Activated T-cell treated with anti-CD3 and anti-CD28 coated beads, Interleukin-2, amount 50 U/mL, for 24 hours (primary cell): Measurements from ENCODE around the gene POU6F2.
"Not testable (repeated sequence)": the region's sequence is repeated elsewhere in the genome, so short reads cannot be mapped to it uniquely, and the experiment has no call there.

ENCODE experiments used
- DNase-seq: peaks from one replicate; pipeline ENCODE4 v3.0.0-alpha.2; 2020
- H3K27ac Mint-ChIP-seq: 2 replicates; pipeline ENCODE4 v1.8.0; 2020; ENCODE audit warnings: mild to moderate bottlenecking, mixed read lengths
- H3K27me3 Mint-ChIP-seq: 2 replicates; pipeline ENCODE4 v1.8.0; 2020; ENCODE audit warnings: mixed read lengths
- H3K36me3 Mint-ChIP-seq: 2 replicates; pipeline ENCODE4 v1.8.0; 2020; ENCODE audit warnings: low read depth, mixed read lengths
- H3K4me1 Mint-ChIP-seq: 2 replicates; pipeline ENCODE4 v1.8.0; 2020; ENCODE audit warnings: low read depth, mixed read lengths
- H3K4me3 Mint-ChIP-seq: 2 replicates; pipeline ENCODE4 v1.8.0; 2020; ENCODE audit warnings: mild to moderate bottlenecking, moderate library complexity, mixed read lengths
- H3K9me3 Mint-ChIP-seq: 2 replicates; pipeline ENCODE4 v1.8.0; 2020; ENCODE audit warnings: mixed read lengths

Gene POU6F2

DNA sequence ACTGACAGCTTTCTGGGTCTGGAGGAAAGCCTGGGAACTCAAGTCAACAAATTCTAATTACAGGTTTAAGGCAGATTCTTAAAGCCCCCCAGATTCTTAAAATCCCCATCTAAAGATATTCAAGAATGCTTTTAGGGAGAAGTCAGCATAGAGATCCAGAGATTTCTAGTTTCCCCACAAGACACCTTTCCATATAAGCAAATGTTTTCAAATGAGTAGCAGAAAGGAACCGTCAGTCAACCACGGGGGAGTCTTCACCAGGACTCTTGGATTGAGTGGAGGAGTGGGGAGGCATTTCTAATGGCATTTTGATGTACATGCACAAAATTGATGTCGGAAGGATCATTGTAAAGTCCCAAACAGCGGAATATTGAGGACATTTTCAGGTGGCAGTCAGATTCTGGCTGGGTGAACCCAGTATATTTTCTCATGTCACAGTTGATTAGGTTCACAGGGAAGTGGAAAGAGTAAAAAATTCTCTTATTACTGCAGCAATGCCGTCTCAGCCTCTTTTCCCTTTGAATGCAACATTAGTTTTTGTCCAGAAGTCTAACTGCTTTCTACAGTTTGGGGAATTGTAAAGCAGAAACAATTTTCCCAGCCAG is 396.8 kb downstream of the POU6F2 start:
- H3K9me3 Mint-ChIP-seq = no peaks in the 10 kb centered on the region
- no peak for DNase-seq
- no peak overlapping the region for H3K27ac Mint-ChIP-seq
- no peak overlapping the region for H3K4me3 Mint-ChIP-seq
- H3K4me1 Mint-ChIP-seq = no peaks in the 10 kb centered on the region
- no peaks in the 10 kb centered on the region for H3K36me3 Mint-ChIP-seq
- peaks cover 17% of the 10 kb centered on the region for H3K27me3 Mint-ChIP-seq

DNA sequence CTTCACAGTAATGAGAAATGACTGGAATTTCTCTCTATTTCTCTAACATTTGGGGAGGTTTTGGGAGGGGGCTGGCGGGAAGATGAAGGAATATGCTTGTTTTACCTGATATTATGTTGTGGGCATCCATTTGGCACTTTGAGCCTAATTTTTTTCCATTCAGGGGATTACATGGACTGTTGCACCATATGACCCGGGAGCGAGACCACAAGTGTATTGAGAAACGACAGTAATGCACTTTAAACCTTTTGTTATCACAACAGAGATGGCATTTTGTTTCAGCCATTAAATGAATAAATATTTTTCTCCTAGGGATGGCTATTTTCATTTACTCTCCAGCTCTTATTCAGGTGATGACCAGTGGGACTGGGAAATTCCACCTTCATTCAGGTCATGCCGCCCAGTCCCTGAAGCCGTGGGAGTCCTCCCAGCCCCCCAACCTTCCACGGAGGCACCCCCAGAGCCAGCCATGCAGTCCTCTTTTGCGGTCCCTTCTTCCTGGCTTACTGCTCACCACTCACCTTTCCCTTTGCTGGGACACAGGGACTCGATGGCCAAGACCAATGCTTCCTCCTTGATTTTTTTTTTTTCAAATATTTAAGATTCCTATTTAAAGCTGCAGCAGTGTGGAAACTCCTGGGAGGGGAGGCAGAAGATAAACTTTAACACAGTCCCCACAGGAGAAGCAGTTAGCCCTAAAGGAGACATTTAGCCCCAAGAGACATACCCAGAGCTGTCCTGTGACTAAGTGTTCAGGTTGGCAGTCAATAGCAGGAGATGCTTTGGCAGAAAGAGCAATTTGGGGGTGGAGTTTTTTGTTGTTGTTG is 397.6 kb downstream of the POU6F2 start:
- Mint-ChIP-seq H3K9me3 (no peaks in the 10 kb centered on the region), H3K36me3 (no peaks in the 10 kb centered on the region)

DNA sequence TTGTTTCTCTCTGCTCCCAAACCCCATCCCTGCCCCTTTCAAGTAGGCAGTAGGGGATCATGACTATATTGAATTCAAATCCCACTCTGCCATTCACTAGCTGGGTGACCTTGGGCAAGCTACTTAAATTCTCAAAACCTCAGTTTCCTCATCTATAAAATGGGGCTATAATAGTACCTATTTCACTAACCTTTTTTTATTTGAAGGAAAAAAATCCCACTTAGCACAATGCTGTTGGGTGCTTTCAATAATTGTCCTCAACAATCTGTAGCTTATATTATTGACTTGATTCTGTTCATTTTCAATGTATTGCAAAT is 398.1 kb downstream of the POU6F2 start:
- Mint-ChIP-seq H3K4me3 (no peak overlapping the region), H3K27me3 (peaks cover 17% of the 10 kb centered on the region), H3K27ac (no peak overlapping the region), H3K4me1 (no peaks in the 10 kb centered on the region), H3K36me3 (no peaks in the 10 kb centered on the region), H3K9me3 (no peaks in the 10 kb centered on the region)
- no peak for DNase-seq

More for the DNA sequence above, 397.6 kb downstream of the POU6F2 start:
- Mint-ChIP-seq H3K4me1 (no peaks in the 10 kb centered on the region), H3K27me3 (peaks cover 17% of the 10 kb centered on the region), H3K27ac (no peak overlapping the region), H3K4me3 (no peak overlapping the region)
- no peak for DNase-seq

DNA sequence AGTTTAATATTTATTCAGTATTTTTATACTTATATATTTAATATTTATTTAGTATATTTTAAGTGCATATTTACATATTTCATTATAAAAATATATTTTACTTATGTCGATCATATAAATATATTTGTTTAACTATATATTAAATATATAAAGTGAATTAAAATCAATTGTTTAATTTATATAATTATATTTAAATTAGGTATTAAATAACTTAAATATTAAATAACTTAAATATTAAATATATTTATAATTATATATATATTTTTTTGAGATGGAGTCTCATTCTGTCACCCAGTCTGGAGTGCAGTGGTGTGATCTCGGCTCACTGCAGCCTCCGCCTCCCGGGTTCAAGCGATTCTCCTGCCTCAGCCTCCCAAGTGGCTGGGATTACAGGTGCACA is 399.2 kb downstream of the POU6F2 start:
- H3K4me3 Mint-ChIP-seq, H3K27ac Mint-ChIP-seq, H3K4me1 Mint-ChIP-seq, H3K36me3 Mint-ChIP-seq, DNase-seq, H3K9me3 Mint-ChIP-seq: not testable (repeated sequence)
- H3K27me3 Mint-ChIP-seq = peaks cover 17% of the 10 kb centered on the region

DNA sequence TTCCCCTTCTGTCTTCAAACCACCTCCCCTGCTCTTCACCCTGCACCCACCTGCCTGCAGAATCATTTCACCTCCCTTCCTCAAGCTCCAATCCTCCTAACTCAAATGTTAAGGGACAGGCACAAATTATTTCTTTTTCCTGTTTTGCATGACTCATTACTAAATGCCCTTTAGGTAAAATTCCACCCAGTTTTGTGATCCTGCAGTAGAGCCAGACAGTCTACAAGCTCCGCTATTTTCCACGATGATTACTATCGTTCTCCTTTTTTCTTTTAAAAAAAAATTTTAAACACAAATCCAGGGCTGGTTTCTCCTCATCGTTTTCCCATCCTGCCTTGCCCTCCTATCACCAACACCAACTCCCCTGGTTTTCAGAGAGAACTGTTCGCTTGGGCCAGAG is 401.7 kb downstream of the POU6F2 start:
- H3K4me1 Mint-ChIP-seq = no peaks in the 10 kb centered on the region
- peaks cover 17% of the 10 kb centered on the region for H3K27me3 Mint-ChIP-seq
- H3K36me3 Mint-ChIP-seq = no peaks in the 10 kb centered on the region
- H3K9me3 Mint-ChIP-seq = no peaks in the 10 kb centered on the region
- no peak overlapping the region for H3K4me3 Mint-ChIP-seq
- no peak for DNase-seq
- no peak overlapping the region for H3K27ac Mint-ChIP-seq

DNA sequence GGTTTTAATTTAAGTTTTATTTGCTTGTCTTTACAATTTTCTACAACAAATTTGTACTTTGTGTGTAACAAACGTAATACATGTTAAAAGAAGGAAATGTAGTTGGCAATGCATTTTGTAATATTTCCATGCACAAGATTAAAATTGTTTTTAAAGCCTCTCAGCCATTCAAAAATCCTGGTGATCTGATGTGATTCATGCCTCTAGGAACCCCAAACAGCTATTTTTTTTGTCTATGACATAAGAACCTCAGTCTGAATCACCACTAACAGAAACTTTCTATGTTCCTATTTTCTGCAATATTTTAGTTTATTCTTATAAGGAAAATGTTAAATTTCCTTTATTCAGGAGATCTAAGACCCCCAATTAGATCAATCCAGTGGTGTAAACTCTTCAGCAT is 405.4 kb downstream of the POU6F2 start:
- H3K36me3 Mint-ChIP-seq = no peaks in the 10 kb centered on the region
- no peak overlapping the region for H3K4me3 Mint-ChIP-seq
- no peak for DNase-seq
- peaks cover 21% of the 10 kb centered on the region for H3K27me3 Mint-ChIP-seq
- H3K4me1 Mint-ChIP-seq = no peaks in the 10 kb centered on the region
- H3K9me3 Mint-ChIP-seq = no peaks in the 10 kb centered on the region
- H3K27ac Mint-ChIP-seq = no peak overlapping the region

DNA sequence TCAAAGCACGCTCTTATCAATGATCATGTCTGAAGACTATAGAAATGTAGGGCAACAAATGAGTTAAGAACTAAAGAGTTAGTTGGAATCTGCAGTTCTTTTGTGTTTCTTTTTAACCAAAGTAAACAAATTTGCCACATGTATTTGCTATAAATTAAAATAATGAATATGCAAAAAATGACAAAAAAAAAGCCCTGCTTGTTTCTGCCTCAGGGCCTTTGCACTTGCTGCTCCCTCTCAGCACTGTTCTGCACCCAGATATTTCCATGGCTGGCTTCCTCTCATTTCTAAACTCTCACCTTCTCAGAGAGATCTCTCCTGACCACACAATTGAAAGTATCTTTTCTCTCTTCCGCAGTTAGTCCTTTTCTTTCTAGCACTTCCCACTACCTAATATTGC is 406.7 kb downstream of the POU6F2 start:
- no peak overlapping the region for H3K27ac Mint-ChIP-seq
- no peaks in the 10 kb centered on the region for H3K9me3 Mint-ChIP-seq
- H3K4me1 Mint-ChIP-seq = no peaks in the 10 kb centered on the region
- H3K4me3 Mint-ChIP-seq = no peak overlapping the region
- no peak for DNase-seq
- no peaks in the 10 kb centered on the region for H3K36me3 Mint-ChIP-seq
- H3K27me3 Mint-ChIP-seq = peaks cover 19% of the 10 kb centered on the region

DNA sequence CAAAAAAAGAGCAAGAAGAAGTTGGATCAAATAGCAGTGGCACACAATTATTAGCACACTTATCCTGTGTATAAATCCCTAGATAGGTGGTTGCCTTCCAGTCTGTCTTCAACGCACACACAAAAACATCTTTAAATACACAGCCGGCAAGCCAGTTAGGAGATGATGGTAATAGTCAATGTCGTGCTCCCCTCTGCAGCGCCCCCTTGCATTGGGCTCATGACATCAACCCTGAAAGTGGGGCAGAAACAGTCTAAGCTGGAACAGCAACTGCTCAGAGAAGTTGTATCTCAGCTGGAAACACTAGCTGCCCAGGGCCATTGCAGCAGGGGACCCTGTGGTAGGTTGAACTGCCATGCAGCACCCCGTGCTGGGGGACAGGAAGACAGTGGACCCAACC is 409.0 kb downstream of the POU6F2 start:
- DNase-seq = no peak
- H3K27me3 Mint-ChIP-seq = peaks cover 19% of the 10 kb centered on the region
- H3K4me1 Mint-ChIP-seq = no peaks in the 10 kb centered on the region
- H3K27ac Mint-ChIP-seq = no peak overlapping the region
- no peak overlapping the region for H3K4me3 Mint-ChIP-seq
- no peaks in the 10 kb centered on the region for H3K9me3 Mint-ChIP-seq
- H3K36me3 Mint-ChIP-seq = no peaks in the 10 kb centered on the region

DNA sequence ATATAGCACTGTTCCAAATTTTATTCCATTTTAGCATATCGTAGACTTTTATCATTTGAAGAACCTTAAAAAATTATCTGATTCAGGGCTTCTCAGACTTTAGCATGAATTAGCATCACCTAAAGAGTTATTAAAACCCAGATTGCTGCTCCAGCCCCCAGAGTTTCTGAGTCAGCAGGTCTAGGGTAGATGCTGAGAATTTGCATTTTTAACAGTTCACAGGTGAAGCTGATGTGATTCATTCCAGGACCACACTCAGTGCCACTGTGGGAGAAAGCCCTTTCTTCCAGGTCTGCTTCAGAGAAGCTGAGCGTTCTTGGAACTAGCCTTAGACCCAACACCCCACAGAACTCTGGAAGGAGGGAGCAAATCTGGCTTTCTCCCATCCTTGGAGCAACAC is 414.4 kb downstream of the POU6F2 start:
- DNase-seq = no peak
- peaks cover 25% of the 10 kb centered on the region for H3K27me3 Mint-ChIP-seq
- H3K9me3 Mint-ChIP-seq = no peaks in the 10 kb centered on the region
- no peak overlapping the region for H3K4me3 Mint-ChIP-seq
- H3K4me1 Mint-ChIP-seq = no peaks in the 10 kb centered on the region
- no peaks in the 10 kb centered on the region for H3K36me3 Mint-ChIP-seq
- H3K27ac Mint-ChIP-seq = no peak overlapping the region

DNA sequence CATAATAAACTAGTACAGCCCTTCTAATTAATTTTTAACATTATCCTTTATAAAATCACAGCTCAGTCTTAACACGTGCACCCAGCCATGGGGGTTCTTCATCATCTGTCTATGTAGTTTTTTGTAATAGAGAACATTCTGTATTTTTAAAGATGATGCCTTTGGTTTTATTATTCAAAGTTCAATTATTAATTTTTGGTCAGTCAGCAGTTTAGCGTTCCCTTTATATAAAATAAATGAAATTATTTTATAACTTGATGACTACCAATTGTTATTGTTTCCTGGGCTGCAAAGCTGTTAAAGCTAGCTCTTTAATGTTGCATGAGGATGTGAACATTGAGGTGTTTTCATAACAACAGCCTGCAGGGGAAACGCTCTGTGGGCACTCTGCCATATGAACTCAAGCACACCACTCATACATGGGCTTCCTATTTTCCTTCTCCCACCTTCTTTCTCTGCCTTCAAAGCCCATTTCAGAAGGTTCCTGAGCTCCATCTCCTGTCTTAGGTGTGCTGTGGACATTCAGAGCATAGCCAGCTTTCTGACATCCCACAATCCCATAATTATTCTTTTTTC is 416.5 kb downstream of the POU6F2 start:
- DNase-seq = no peak
- no peaks in the 10 kb centered on the region for H3K4me1 Mint-ChIP-seq
- no peaks in the 10 kb centered on the region for H3K9me3 Mint-ChIP-seq
- no peak overlapping the region for H3K27ac Mint-ChIP-seq
- no peak overlapping the region for H3K4me3 Mint-ChIP-seq
- no peaks in the 10 kb centered on the region for H3K36me3 Mint-ChIP-seq
- H3K27me3 Mint-ChIP-seq = peaks cover 31% of the 10 kb centered on the region

DNA sequence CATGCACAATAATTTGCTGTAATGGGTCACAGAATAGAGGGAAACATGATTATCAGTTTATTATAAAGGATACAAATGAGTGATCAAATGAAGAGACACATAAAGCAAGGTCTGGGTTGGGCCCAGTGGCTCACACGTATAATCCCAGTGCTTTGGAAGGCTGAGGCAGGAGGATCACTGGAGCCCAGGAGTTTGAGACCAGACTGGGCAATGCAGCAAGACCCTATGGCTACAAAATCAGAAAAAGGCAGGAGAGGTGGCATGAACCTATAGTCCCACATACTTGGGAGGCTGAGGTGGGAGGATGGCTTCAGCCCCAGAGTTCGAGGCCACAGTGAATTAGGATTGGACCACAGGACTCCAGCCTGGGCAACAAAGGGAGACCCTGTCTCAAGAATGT is 421.7 kb downstream of the POU6F2 start:
- no peaks in the 10 kb centered on the region for H3K36me3 Mint-ChIP-seq
- no peak overlapping the region for H3K4me3 Mint-ChIP-seq
- no peak for DNase-seq
- H3K27me3 Mint-ChIP-seq = peaks cover 31% of the 10 kb centered on the region
- H3K27ac Mint-ChIP-seq = no peak overlapping the region
- no peaks in the 10 kb centered on the region for H3K9me3 Mint-ChIP-seq
- H3K4me1 Mint-ChIP-seq = no peaks in the 10 kb centered on the region

DNA sequence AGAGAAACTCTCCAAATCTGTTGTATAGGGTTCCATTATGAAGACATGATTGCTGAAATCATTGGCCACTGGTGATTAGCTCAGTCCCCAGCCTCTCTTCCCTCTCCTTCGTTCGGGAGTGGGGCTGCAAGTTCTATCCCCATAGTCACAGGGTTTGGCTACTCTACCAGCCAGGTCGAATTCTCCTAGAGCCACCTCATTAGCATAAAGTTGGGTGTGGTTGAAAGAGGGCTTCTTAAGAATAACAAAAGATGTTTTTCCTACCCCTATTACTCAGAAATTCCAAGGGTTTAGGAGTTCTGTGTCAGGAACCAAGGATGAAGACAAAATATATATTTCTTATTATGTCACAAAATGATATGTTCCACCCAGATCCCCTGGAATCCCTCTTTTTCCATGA is 422.3 kb downstream of the POU6F2 start:
- no peak for DNase-seq
- H3K36me3 Mint-ChIP-seq = no peaks in the 10 kb centered on the region
- H3K9me3 Mint-ChIP-seq = no peaks in the 10 kb centered on the region
- H3K27me3 Mint-ChIP-seq = peaks cover 25% of the 10 kb centered on the region
- no peak overlapping the region for H3K27ac Mint-ChIP-seq
- no peak overlapping the region for H3K4me3 Mint-ChIP-seq
- no peaks in the 10 kb centered on the region for H3K4me1 Mint-ChIP-seq

DNA sequence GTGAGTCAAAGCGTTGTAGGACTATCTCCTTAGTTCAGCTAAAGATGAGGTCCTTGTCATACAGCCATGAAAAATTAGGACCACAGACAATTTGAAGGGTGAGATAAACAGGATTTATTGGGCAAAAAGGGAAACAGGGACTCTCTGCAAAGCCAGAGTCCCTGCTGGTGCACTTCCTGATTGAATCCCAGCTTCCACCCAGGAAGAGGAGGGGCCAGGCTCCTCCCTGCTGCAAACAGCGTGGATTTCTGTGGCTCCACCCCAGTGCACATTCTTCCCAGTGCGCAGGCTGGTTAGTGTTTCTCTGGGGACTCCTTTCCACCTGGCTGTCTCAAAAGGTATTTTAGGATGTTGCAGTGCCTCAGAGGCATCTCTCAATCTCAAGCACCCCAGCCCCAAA is 423.1 kb downstream of the POU6F2 start:
- peaks cover 21% of the 10 kb centered on the region for H3K27me3 Mint-ChIP-seq
- no peak overlapping the region for H3K4me3 Mint-ChIP-seq
- H3K9me3 Mint-ChIP-seq = no peaks in the 10 kb centered on the region
- H3K36me3 Mint-ChIP-seq = no peaks in the 10 kb centered on the region
- DNase-seq = no peak
- no peak overlapping the region for H3K27ac Mint-ChIP-seq
- no peaks in the 10 kb centered on the region for H3K4me1 Mint-ChIP-seq

DNA sequence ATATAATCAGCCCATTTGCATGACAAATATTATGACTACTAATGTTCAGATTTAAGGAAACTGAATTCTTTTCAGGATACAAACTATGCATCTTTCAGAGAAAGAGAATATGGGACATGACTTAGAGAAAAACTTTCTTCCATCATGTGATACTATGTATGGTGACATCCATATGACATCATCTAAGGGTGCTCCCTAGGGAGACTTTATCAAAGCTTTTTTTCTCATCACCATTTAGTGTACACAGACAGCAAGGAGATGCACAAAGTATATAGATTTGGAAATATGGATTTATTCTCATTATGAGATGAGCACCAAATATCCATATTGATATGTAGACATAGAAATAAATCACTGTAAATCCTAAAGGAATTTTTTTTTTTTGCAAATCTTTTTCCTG is 424.3 kb downstream of the POU6F2 start:
- DNase-seq = no peak
- Mint-ChIP-seq H3K27me3 (peaks cover 16% of the 10 kb centered on the region), H3K4me1 (no peaks in the 10 kb centered on the region), H3K4me3 (no peak overlapping the region), H3K9me3 (no peaks in the 10 kb centered on the region), H3K27ac (no peak overlapping the region), H3K36me3 (no peaks in the 10 kb centered on the region)

DNA sequence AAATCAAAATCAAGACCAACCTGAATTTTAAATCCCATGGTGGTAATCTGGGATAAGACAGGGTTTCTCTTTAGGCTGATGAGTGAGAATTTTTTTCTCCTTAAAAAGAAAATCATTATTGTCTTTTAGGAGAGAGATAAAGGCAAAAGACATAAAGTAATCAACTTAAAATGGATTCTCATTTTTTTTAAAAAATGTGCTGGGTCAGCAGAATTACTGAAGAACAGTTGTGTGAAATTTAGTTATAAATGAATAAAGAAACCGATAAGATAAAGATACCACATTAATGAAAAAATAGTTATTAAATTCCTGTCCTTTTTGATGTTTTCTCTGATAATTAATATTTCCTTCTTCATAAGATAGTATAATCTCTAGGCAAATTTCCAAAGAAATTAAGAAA is 427.2 kb downstream of the POU6F2 start:
- Mint-ChIP-seq H3K27me3 (peaks cover 5% of the 10 kb centered on the region), H3K36me3 (no peaks in the 10 kb centered on the region), H3K4me3 (no peak overlapping the region), H3K27ac (no peak overlapping the region), H3K9me3 (no peaks in the 10 kb centered on the region), H3K4me1 (no peaks in the 10 kb centered on the region)
- DNase-seq = no peak
